HepG2 (cell line): ENCODE data around the gene PHF21B. TPM values are rescaled to one million over a fixed set of nuclear protein-coding genes. Genes with fewer than 3 reads are reported as not detected.

Experiments used
- ARNT ChIP-seq: fragments of 450-650 bp; IDR thresholded peaks from 2 replicates; pipeline ENCODE4 v1.6.1; 2017
- ATF6 ChIP-seq: sonication (generic); formaldehyde crosslinking; conservative IDR thresholded peaks from 2 replicates; pipeline ENCODE4 v1.4.0; 2020; ENCODE audit warnings: missing genetic modification reagents
- HNRNPH1 ChIP-seq: fragments of 200-400 bp; formaldehyde crosslinking; optimal IDR thresholded peaks from 2 replicates; pipeline ENCODE3; 2017; ENCODE audit warnings: mild to moderate bottlenecking, low read depth, low read length
- KAT2B ChIP-seq: fragments of 150-350 bp; IDR thresholded peaks from 2 replicates; pipeline ENCODE4 v1.6.1; 2014; ENCODE audit warnings: low read depth, low read length, borderline replicate concordance
- MNT ChIP-seq: fragments of 450-650 bp; IDR thresholded peaks from 2 replicates; pipeline ENCODE4 v1.6.1; 2016
- NRL ChIP-seq: sonication (generic); formaldehyde crosslinking; IDR thresholded peaks from 2 replicates; pipeline ENCODE4 v1.5.0; 2020; ENCODE audit warnings: missing genetic modification reagents, mild to moderate bottlenecking, moderate library complexity, borderline replicate concordance
- POLR2G ChIP-seq: fragments of 200-400 bp; formaldehyde crosslinking; IDR thresholded peaks from 2 replicates; pipeline ENCODE4 v1.6.1; 2018; ENCODE audit warnings: mild to moderate bottlenecking, low read depth, low read length, moderate library complexity
- TBL1XR1 ChIP-seq: fragments of 150-350 bp; IDR thresholded peaks from 2 replicates; pipeline ENCODE4 v1.6.1; 2014; ENCODE audit warnings: borderline replicate concordance, low read length; ENCODE audit not compliant: partially characterized antibody
- USF2 ChIP-seq, 2 experiments: sonication (generic) in 1 of 2; formaldehyde crosslinking in 1 of 2; IDR thresholded peaks; 2 replicates each; pipeline versions ENCODE4 v1.5.1 to v1.6.1; 2011 to 2020; ENCODE audit warnings: borderline replicate concordance in 1 of 2, low read depth in 1 of 2, low read length in 1 of 2, mild to moderate bottlenecking in 1 of 2, missing genetic modification reagents in 1 of 2, moderate library complexity in 1 of 2
- ZNF101 ChIP-seq: sonication (generic); formaldehyde crosslinking; IDR thresholded peaks from 2 replicates; pipeline ENCODE4 v1.4.0; 2020; ENCODE audit warnings: mild to moderate bottlenecking, low read depth, missing genetic modification reagents, borderline replicate concordance
- ZNF512B ChIP-seq: sonication (generic); formaldehyde crosslinking; IDR thresholded peaks from 2 replicates; pipeline ENCODE4 v1.5.1; 2020; ENCODE audit warnings: missing genetic modification reagents, mild to moderate bottlenecking, borderline replicate concordance
- ZNF530 ChIP-seq: sonication (generic); formaldehyde crosslinking; IDR thresholded peaks from 2 replicates; pipeline ENCODE4 v1.5.0; 2020; ENCODE audit warnings: low read depth, mild to moderate bottlenecking, missing genetic modification reagents
- ZNF609 ChIP-seq: sonication (generic); formaldehyde crosslinking; IDR thresholded peaks from 2 replicates; pipeline ENCODE4 v1.4.0; 2020; ENCODE audit warnings: mild to moderate bottlenecking, missing genetic modification reagents, borderline replicate concordance
- polyA plus RNA-seq, 8 experiments: library from polyadenylated mRNA; depleted of rRNA in 3 of 8; stranded (reverse) in 7 of 8; unstranded in 1 of 8; fragments of >200 nt; fragmentation: Illumina TruSeq in 4 of 8; extraction: Trizol in 4 of 8; gene quantifications; 2 replicates each; pipeline versions ENCODE4 v1.2.1 to v1.2.3, GENCODE V29; 2011 to 2016; ENCODE audit warnings: low read depth in 4 of 8, missing spikeins in 1 of 8, mixed read lengths in 1 of 8; ENCODE audit not compliant: insufficient read depth in 1 of 8
- total RNA-seq, 5 experiments: library from RNA; depleted of rRNA; stranded (reverse); fragments of >200 nt; fragmentation: Illumina TruSeq; extraction: Trizol; gene quantifications; 2 replicates each; pipeline ENCODE4 v1.2.3, GENCODE V29; 2016; ENCODE audit warnings: low read depth in 1 of 5

The PHF21B gene
- total and polyA plus RNA-seq, 2 of the 13 experiments (the other 11 are each of a cell fraction or from before 2014, with no cell fraction given), result not detected

- TF ChIP-seq KAT2B, result no peak
- TF ChIP-seq MNT, result no peak
- TF ChIP-seq ZNF609 (CRISPR knock-in tag), result no peak
- TF ChIP-seq NRL (CRISPR knock-in tag), result peak; percentile 71; the same call in 1 of the 2 replicates
- TF ChIP-seq ARNT, result no peak
- no peak for TF ChIP-seq ZNF512B (CRISPR knock-in tag)
- no peak for TF ChIP-seq ZNF101 (CRISPR knock-in tag)
- no peak for TF ChIP-seq POLR2G
- peak; percentile 98 for TF ChIP-seq ATF6 (CRISPR knock-in tag)
- no peak for TF ChIP-seq USF2 (IDR thresholded peaks at IDR 0.05; ENCODE audit: low read depth, low read length)
- TF ChIP-seq USF2 (CRISPR knock-in tag; IDR thresholded peaks at IDR 0.05; ENCODE audit: borderline replicate concordance), result no peak
- TF ChIP-seq HNRNPH1, result no peak
- TF ChIP-seq ZNF530 (CRISPR knock-in tag), result peak; percentile 76; the same call in 1 of the 2 replicates
- TF ChIP-seq TBL1XR1, result no peak
Observed at GRCh38 chr22:44975427-44976262, 34.2 kb downstream of the PHF21B start (continued).
